ENCODE measurements around the gene RNU5B-1.
"Not testable (repeated sequence)": the region's sequence is repeated elsewhere in the genome, so short reads cannot be mapped to it uniquely, and the experiment has no call there.

RNU5B-1 gene

GRCh38 chr15:65344214-65344913, 39.9 kb downstream of the RNU5B-1 start:
- TF ChIP-seq CTCF (conservative IDR thresholded peaks at IDR 0.05; ENCODE audit: low read depth, low read length): no peak
- H3K4me3 ChIP-seq (ENCODE audit: low read depth, low read length): no peak overlapping the region
- DNase-seq (ENCODE audit: low read depth): no peak

DNA sequence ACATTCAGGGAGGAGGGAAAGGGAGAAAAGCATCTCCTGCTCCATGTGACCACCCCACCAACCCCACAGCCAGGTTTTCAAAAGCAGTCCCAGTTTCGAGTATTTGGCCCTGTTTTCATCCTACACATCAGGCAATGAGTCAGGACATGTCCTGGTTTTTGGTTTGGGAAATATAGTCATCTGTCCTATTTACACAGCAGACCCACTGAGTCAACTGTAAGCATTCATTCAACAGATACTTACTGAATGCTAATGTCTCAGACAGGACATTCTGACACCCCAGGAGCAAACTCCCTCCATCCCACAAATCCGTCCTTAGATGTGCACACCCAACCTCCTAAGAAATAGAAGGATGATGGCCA, 40.4 kb downstream of the RNU5B-1 start:
- DNase-seq (ENCODE audit: low read depth): no peak
- no peak for TF ChIP-seq CTCF (conservative IDR thresholded peaks at IDR 0.05; ENCODE audit: low read depth, low read length)
- H3K4me3 ChIP-seq (ENCODE audit: low read depth, low read length): no peak overlapping the region

GRCh38 chr15:65346856-65347598, 42.5 kb downstream of the RNU5B-1 start:
- H3K4me3 ChIP-seq (ENCODE audit: low read depth, low read length): no peak overlapping the region
- TF ChIP-seq CTCF (conservative IDR thresholded peaks at IDR 0.05; ENCODE audit: low read depth, low read length): no peak
- no peak for DNase-seq (ENCODE audit: low read depth)

GRCh38 chr15:65347756-65348155, 43.3 kb downstream of the RNU5B-1 start:
- H3K4me3 ChIP-seq (ENCODE audit: low read depth, low read length); DNase-seq (ENCODE audit: low read depth): not testable (repeated sequence)

- no peak for TF ChIP-seq CTCF (conservative IDR thresholded peaks at IDR 0.05; ENCODE audit: low read depth, low read length)
- no peak overlapping the region for H3K4me3 ChIP-seq (ENCODE audit: low read depth, low read length)
- DNase-seq (ENCODE audit: low read depth): no peak
These were observed 44.9 kb downstream of the RNU5B-1 start for GRCh38 chr15:65349338-65349737.

DNA sequence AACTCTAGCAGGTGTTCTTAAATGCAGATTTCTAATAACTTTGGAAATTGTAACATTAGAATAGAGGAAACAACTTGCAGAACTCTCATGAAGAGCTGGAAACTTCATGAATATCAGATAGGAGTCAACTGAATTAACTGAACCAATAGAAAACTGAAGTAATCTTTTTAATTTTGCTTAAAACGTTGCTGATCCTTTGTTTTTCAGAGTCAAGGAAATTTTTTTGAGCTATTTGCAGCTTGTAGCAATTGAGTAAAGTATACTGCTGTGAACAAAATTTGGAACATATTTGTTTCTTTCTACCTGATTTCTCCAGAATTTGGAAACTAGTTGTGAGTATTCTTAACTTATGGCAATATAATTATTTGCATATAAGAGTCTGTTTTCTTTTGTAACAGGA, 47.5 kb downstream of the RNU5B-1 start:
- H3K4me3 ChIP-seq (ENCODE audit: low read depth, low read length); DNase-seq (ENCODE audit: low read depth): not testable (repeated sequence)

All from choroid plexus epithelial cell (primary cell).